Adipocyte (in vitro differentiated cells): ENCODE data around the gene CHSY3.
A peak's percentile ranks its signal among the peaks of the same experiment; 100 is the strongest.

Source experiments
- DNase-seq: peaks from one replicate; pipeline ENCODE4 v3.0.0-alpha.2; 2015; ENCODE audit warnings: low read depth
- H3K27me3 ChIP-seq: replicated peaks from 2 replicates; pipeline ENCODE4 v1.7.0; 2013; ENCODE audit warnings: mild to moderate bottlenecking, low read length, moderate library complexity; ENCODE audit not compliant: control insufficient read depth, insufficient read depth
- H3K36me3 ChIP-seq: 2 replicates; pipeline ENCODE4 v1.7.0; 2013; ENCODE audit warnings: low read length, mild to moderate bottlenecking, moderate library complexity; ENCODE audit not compliant: control insufficient read depth, insufficient read depth, severe bottlenecking
- H3K4me1 ChIP-seq: 2 replicates; pipeline ENCODE4 v1.7.0; 2013; ENCODE audit warnings: mild to moderate bottlenecking, low read length, moderate library complexity; ENCODE audit not compliant: control insufficient read depth, insufficient read depth
- H3K4me3 ChIP-seq: 2 replicates; pipeline ENCODE4 v1.7.0; 2013; ENCODE audit warnings: mild to moderate bottlenecking, low read length, moderate library complexity
- H3K9ac ChIP-seq: 2 replicates; pipeline ENCODE4 v1.7.0; 2013; ENCODE audit warnings: mild to moderate bottlenecking, low read length, moderate library complexity
- H3K9me3 ChIP-seq: 2 replicates; pipeline ENCODE4 v1.7.0; 2013; ENCODE audit warnings: mild to moderate bottlenecking, low read length, moderate library complexity; ENCODE audit not compliant: control insufficient read depth

CHSY3 gene

DNA sequence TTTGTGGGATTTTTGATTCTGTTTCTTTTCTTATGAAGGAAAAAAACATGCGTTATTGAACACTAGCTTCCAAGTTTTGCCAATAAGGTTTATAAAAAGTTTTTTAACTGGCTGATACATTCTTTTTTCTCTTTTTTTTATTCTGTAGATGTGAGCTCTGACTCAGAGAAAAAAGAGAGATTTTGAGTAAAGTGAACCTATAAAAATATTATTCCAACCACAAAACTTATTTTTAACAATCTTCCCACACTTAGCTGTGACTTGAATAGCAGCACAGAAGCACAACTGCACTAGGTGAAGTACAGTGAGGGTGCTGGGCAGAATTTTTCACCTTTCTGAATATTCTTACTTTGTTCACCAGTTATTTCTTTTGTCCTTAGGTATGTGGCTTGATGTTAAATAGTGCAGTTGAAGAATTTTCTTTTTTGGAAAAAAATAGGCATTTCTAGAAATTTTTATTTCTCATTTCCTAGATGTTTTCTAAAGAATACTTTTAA, 41.6 kb downstream of the CHSY3 start:
- H3K4me3 ChIP-seq = no peak overlapping the region
- H3K4me1 ChIP-seq = peaks cover 18% of the 10 kb centered on the region
- H3K9ac ChIP-seq = peak overlapping the region; percentile 41
- peak; percentile 19 for DNase-seq
- H3K9me3 ChIP-seq = no peaks in the 10 kb centered on the region
- H3K27me3 ChIP-seq = no peaks in the 10 kb centered on the region
- H3K36me3 ChIP-seq = no peaks in the 10 kb centered on the region

GRCh38 chr5:129951039-129951438, 46.8 kb downstream of the CHSY3 start:
- DNase-seq = no peak
- Histone ChIP-seq H3K36me3 (no peaks in the 10 kb centered on the region), H3K9me3 (no peaks in the 10 kb centered on the region), H3K27me3 (no peaks in the 10 kb centered on the region), H3K4me3 (peak overlapping the region; percentile 8), H3K9ac (no peak overlapping the region), H3K4me1 (peaks cover 8% of the 10 kb centered on the region)

DNA sequence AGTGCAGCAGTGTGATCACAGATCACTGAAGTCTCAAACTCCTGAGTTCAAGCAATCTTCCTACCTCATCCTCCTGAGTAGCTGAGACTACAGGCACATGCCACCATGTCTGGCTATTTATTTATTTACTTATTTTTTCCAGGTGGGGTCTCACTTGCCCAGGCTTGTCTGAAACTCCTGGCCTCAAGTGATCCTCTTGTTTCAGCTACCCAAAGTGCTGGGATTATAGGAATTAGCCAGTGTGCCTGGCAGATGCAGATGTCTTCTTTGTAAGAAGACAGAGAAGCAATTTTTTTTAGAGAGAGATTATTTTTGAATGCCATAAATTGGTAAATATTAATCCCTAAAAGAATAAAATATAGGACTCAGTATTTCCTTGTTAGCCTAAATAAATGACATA, 54.3 kb downstream of the CHSY3 start:
- Histone ChIP-seq H3K4me1 (peaks cover 9% of the 10 kb centered on the region), H3K36me3 (no peaks in the 10 kb centered on the region), H3K9ac (no peak overlapping the region), H3K27me3 (no peaks in the 10 kb centered on the region), H3K9me3 (no peaks in the 10 kb centered on the region), H3K4me3 (no peak overlapping the region)
- DNase-seq = no peak

- no peak overlapping the region for H3K9ac ChIP-seq
- peak; percentile 80 for DNase-seq
Observed at GRCh38 chr5:129960831-129961230, 56.6 kb downstream of the CHSY3 start.

GRCh38 chr5:129962506-129962905, 58.2 kb downstream of the CHSY3 start:
- Histone ChIP-seq H3K4me1 (peaks cover 14% of the 10 kb centered on the region), H3K4me3 (no peak overlapping the region), H3K27me3 (no peaks in the 10 kb centered on the region), H3K9me3 (no peaks in the 10 kb centered on the region), H3K36me3 (no peaks in the 10 kb centered on the region), H3K9ac (no peak overlapping the region)
- DNase-seq = no peak

More at GRCh38 chr5:129960831-129961230, 56.6 kb downstream of the CHSY3 start:
- Histone ChIP-seq H3K27me3 (no peaks in the 10 kb centered on the region), H3K9me3 (no peaks in the 10 kb centered on the region), H3K4me3 (no peak overlapping the region), H3K36me3 (no peaks in the 10 kb centered on the region), H3K4me1 (peaks cover 14% of the 10 kb centered on the region)

DNA sequence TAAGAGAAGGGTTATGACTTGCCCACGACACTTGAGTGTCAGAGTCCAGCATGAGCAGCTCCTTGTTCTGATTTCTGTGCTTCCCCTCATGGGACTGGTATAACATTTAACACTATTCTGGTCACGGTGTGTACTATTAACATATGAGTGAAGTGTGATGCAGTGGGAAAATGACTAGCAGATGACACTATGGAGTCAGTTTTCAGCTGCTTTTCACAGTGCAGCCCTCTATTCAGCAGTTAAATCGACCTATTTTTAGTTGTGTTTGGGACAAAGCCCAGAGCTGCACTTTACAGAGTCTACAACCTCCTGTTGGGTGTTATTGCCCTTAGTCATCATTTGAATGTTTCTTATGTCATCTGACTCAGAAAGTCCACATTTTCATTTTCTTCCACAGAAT, 59.1 kb downstream of the CHSY3 start:
- DNase-seq = peak; percentile 92
- Histone ChIP-seq H3K27me3 (no peaks in the 10 kb centered on the region), H3K36me3 (no peaks in the 10 kb centered on the region), H3K4me3 (peak overlapping the region; percentile 55), H3K9ac (no peak overlapping the region), H3K9me3 (no peaks in the 10 kb centered on the region), H3K4me1 (peaks cover 14% of the 10 kb centered on the region)

- Histone ChIP-seq H3K36me3 (no peaks in the 10 kb centered on the region), H3K4me3 (no peak overlapping the region), H3K9me3 (no peaks in the 10 kb centered on the region), H3K27me3 (no peaks in the 10 kb centered on the region), H3K9ac (no peak overlapping the region), H3K4me1 (peaks cover 19% of the 10 kb centered on the region)
- DNase-seq = no peak
Observed at GRCh38 chr5:129966071-129966470, 61.8 kb downstream of the CHSY3 start.

DNA sequence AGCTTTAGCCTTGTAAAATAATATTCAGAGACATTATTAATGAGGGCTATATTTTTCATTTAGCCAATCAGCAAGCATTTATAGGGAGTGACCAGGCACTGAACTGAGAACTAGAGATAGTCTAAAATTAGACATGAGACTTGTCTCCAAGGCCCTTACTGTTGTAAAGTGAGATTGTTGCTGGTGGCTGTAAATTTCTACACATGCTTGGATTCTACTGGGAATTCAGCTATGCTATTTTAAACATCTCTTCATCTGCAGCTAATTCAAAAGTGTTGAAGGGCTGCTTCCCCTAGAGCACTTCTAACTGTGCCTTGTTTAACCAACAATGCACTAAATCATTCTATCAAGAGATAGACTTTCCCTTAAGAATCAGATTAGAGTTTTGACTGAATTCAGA, 67.4 kb downstream of the CHSY3 start:
- H3K27me3 ChIP-seq = no peaks in the 10 kb centered on the region
- peak; percentile 33 for DNase-seq

GRCh38 chr5:129972465-129973141, 68.3 kb downstream of the CHSY3 start:
- DNase-seq = no peak
- no peaks in the 10 kb centered on the region for H3K27me3 ChIP-seq
- H3K4me3 ChIP-seq = peak overlapping the region; percentile 10
- H3K36me3 ChIP-seq = no peaks in the 10 kb centered on the region
- H3K9ac ChIP-seq = no peak overlapping the region
- no peaks in the 10 kb centered on the region for H3K9me3 ChIP-seq
- H3K4me1 ChIP-seq = peaks cover 39% of the 10 kb centered on the region

More for the DNA sequence above, 67.4 kb downstream of the CHSY3 start:
- Histone ChIP-seq H3K36me3 (no peaks in the 10 kb centered on the region), H3K9ac (no peak overlapping the region), H3K4me1 (peaks cover 39% of the 10 kb centered on the region), H3K9me3 (no peaks in the 10 kb centered on the region), H3K4me3 (no peak overlapping the region)

DNA sequence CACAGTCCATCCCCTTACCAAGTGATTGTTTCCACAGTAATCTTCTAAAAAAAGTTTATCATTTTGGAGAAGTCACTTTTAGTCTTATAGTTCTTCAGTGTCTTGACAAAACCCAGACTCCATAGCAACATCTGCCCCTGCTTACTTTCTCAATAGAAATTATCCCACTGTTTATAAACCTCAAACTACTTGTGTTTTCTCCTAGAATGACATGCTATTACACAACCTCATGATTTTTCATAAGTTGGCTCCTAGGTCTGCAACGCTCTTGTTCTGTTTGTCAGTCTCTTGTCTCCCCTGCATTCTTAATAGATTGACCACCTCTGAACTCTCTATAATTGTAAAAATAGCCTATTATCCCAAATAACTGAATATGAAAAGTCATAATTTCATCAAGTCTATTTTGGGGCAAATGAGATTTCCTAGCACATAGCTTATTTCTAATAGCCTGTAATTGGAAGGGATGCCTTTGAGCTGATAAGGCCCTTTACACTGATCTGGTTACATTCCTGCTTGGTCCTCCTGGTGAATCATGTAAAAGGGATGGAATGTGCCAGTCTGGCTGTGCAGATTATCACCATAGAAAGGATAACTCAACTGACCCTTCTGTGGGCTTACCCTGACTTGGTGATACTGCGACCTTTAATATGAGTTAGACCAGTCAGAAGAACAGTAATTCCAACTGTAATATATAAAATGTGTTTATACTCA, 69.6 kb downstream of the CHSY3 start:
- Histone ChIP-seq H3K9me3 (no peaks in the 10 kb centered on the region), H3K9ac (no peak overlapping the region), H3K4me3 (no peak overlapping the region), H3K27me3 (no peaks in the 10 kb centered on the region), H3K36me3 (no peaks in the 10 kb centered on the region), H3K4me1 (peaks cover 42% of the 10 kb centered on the region)
- peak; percentile 73 for DNase-seq

DNA sequence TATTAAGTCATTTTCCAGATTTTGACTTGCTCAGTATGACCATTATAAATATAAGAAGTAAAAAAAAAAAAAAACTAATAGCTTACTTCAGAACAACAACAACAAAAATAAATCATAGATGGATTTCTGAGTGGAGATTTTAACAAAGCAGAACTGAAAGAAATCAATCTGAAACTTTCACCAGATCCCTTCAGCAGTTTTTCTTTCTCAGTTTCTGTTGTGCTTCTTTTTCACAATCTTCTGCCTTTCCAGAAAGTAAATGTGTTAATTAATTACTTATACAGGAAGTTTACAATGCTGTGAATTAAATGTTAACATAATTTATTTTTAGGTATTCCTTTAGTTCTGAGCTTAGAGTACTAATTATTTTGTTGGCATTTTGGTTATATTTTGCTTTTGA, 73.5 kb downstream of the CHSY3 start:
- Histone ChIP-seq H3K36me3 (no peaks in the 10 kb centered on the region), H3K9me3 (no peaks in the 10 kb centered on the region), H3K4me1 (peaks cover 21% of the 10 kb centered on the region), H3K27me3 (no peaks in the 10 kb centered on the region), H3K4me3 (no peak overlapping the region), H3K9ac (no peak overlapping the region)
- DNase-seq = no peak
